ENCODE measurements around the gene NACA.

- TF ChIP-seq CTCF (IDR thresholded peaks at IDR 0.05; ENCODE audit: insufficient read depth, low read length) (no peak), GABPA (IDR thresholded peaks at IDR 0.05; ENCODE audit: low read depth) (no peak), POLR2AphosphoS5 (IDR thresholded peaks at IDR 0.05; ENCODE audit: low read depth) (no peak)
Measured at GRCh38 chr12:56688846-56689109, 36.3 kb downstream of the NACA start.
